SKM-1 treated with dmso at 0.1 percent for 144 hours (cell line): ENCODE measurements around the gene COA5.

Experiments used
- DNase-seq: peaks from one replicate; lab custom pipeline; 2025; ENCODE audit not compliant: unreplicated experiment; lab: John Stamatoyannopoulos, UW

Gene COA5, protein sequence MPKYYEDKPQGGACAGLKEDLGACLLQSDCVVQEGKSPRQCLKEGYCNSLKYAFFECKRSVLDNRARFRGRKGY

GRCh38 chr2:98608116-98608961, at the start of gene COA5, which contains the start of gene UNC50:
TSS of gene COA5 (minus strand) at chr2:98608512. CDS start at chr2:98608405, 107 bp downstream.
TSS of gene UNC50 (plus strand) at chr2:98608589. CDS start at chr2:98609760, 1,171 bp downstream.
- peak; percentile 90 for DNase-seq

DNA sequence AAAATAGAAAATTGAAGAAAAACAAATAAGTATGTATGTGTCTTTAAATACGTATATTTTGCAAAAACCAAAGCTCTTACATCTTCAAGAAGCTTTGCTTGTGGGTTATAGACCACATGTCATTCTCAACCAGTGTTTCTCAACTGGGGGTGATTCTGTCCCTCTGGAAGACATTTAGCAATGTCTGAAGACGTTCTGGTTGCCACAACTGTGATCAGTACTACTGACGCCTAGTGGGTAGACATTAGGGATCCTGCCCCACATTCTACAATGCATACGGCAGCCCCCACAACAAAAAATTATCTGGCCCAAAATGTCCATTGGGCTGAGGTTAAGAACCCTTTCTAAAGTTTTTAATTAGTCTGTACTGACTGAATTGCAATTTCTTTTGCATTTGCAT, 48.5 kb upstream of the COA5 start:
- peak; percentile 88 for DNase-seq

DNA sequence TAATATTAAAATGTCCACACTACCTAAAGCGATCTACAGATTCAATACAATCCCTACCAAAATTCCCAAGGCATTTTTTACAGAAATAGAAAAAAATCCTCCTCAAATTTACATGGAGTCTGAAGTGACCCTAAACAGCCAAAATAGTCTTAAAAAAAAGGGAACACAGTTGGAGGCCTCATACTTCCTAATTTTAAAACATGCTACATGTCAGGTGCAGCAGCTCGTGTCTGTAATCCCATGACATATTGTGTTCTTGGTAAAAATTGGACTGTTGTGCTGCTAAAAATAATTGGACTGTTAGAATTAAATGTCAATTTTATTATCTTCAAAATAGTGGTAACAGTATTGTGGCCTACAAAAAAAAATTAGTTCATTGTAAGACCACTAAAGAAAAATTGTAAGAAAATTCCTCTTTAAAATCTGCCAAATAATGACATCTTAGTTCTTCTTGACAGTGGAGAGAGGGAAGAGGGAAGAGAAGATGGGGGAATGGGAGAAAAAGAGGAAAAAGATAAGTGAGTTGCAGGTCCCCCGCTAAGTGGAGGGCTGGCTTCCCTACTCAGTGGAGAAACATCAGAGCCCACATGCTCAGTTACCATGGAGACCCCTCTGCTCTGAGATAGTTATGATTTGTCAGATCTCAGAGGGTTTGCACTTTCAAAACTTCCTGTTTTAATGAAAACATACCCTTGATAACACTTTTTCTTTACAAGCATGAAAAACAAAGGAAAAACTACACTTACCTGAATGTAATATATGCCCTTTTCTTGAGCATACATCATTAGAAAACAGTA, 46.6 kb upstream of the COA5 start:
- DNase-seq, result peak; percentile 33

DNA sequence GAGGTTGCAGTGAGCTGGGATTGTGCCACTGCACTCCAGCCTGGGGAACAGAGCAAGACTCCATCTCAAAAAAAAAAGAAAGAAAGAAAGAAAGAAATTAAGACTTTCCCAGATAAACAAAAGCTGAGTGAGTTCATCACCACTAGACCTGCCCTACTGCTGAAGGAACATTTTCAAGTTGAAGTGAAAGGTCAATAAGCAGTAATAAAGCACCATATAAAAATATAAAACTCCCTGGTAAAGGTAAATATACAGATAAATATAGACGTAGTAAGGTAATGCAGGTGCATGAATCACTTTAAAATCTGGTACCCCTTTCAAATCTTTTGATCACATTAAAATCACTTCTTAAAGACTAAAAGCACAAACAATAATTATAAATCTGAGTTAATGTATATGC, 42.7 kb upstream of the COA5 start:
- DNase-seq, result no peak

- DNase-seq, result no peak
These were observed 41.7 kb upstream of the COA5 start for GRCh38 chr2:98649992-98650375.

GRCh38 chr2:98649135-98649991, 41.1 kb upstream of the COA5 start:
- DNase-seq, result peak; percentile 79

- DNase-seq, result no peak
These were observed 40.1 kb upstream of the COA5 start for GRCh38 chr2:98648451-98648850.

DNA sequence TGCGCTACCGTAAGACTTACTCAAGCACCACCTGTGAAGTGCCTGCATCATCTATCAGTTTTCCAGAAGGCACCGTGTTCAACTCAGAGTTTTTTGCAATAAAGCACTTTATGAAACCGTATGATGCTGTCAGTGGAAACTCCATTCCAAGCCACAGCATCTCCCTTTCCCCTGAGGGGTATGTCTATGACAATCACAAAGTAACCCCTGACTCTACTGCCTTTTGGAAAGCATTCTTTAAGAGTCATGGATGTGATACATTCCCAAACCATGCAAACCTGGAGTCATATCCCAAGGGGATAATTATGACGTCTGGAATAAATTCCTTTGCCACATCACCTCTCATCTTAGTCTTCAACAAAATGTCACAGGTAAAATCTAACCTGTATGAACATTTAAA, 39.3 kb upstream of the COA5 start:
- DNase-seq, result no peak

DNA sequence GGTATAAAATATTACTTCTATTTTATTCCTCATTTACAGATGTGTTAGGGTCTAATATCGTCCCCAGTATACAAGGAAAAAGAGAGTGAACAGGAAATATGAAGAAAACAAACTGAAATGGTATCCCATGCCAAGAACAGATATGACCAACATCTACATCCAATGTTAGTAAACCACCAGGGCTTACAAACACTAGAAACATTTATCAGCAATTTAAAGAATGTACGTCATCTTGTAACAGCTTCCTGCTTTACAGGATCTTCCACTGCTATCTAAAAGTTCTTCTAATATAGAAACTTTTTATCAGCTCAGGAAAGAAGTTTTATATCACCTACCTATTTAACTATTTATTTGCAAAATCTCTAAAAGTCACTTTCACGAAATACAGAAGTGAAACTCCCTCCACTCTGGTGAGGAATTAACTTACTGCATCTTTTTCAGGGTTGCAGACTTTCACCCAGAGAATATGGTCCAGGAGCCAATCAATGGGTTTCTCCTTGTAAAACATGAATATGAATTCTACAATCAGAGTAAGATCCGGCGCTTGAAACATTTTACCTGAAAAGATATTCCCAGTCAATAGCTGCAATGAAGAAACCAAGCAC, 35.3 kb upstream of the COA5 start:
- no peak for DNase-seq

GRCh38 chr2:98637401-98638147, 29.3 kb upstream of the COA5 start:
- no peak for DNase-seq

DNA sequence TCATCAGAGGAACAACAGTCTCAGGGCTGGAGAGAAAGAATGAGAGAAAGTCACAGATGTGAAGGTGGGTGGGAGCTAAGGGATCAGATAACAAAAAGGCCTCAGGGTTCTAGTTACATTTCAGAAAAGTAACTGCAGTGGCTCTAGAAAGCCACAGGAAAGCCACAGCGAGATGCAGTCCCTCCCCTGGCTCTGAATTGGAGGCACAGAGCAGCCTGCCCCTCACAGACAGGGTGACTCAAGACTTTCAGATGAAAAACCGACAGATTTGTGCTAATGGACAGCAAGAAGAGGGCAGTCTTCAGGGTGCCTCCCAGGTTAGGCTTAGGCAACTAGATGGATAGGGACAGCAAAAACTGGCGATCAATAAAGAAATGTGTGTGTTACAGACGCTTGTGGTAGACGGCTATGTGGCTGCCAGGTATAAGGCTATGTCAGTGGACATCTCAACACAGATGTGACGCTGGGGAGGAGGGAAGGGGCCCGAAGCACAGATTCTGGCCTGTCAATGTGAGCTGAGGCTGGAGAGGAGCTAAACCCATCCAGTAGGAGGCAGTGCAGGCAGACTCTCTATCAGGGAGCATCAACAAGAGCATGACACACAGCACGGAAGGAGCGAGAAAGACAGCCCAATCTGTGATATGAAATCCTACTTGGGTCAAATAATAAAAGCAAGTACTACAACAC, 26.2 kb upstream of the COA5 start:
- DNase-seq, result no peak

GRCh38 chr2:98632351-98632750, 24.0 kb upstream of the COA5 start:
- DNase-seq, result no peak

- no peak for DNase-seq
These were observed 15.3 kb upstream of the COA5 start for GRCh38 chr2:98623657-98624056.

DNA sequence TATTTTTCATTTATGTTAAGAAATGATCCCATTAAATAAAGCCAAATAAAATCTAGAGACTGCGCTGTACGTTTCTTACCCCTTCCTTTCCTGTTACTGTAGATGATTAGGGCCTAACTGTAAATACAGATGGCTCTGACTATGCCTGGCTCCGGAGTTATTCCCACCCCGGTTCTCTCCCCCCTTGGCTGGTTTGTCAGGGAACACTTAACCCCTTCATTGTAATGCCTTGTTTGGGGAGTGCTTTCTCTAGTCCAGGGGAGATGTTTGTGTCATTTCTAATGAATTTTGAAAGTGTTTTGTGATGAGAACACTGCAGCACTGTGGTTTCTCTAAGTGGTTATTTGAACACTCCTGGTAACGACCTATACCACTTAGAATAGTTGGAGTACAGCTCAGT, 8.8 kb upstream of the COA5 start:
- no peak for DNase-seq

DNA sequence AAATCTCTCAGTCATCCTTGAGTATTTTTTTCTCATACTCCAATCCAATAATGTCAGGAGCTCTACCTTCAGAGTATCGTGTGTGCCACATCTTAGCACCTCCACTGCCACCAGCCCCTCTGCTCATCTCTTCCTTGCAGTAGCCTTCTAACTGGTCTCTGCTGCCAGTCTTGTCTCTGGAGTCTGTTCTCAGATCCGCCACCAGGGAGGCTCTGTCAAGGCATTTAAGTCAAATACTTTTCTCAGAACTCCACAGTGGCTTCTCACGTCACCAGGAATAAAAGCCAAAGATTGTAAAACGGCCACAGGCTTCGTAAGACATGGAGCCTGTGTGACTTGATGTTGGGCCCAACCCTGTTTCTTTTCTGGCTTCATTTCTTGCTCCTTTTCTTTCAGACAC, 7.2 kb upstream of the COA5 start:
- no peak for DNase-seq

DNA sequence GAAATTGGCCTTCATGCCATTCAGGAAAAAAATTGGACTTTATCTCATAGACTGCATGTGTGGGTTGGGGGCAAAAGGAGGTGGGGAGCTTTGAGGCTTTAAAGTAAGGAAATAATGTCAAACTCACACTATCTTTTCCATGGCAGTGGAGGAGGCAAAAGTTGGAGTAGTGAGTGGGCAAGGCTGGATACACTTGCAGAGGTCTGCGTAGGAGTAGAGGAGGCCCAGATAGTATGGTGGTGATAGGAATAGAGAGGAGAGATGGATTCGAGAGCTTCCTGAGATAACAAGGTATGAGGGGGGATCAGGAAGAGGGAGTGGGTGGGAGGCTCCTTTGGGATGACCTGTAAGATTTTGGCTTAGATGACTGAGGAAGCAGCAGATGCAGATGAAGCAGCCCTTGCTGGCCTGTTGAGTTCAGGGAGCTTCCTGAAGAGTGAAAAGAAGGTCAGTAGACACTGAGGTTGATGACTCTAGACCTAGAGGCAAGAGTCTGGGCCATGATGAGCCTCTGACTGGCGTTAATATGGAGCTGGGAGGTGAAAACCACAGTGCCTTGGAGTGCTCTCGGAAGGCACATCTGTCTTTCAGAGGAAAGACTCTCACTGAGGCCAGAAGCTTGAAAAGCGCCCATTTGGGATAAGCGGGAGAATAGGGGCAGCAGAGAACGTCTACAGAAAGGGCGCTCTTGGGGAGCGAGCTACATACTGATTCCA, 5.9 kb upstream of the COA5 start:
- no peak for DNase-seq

GRCh38 chr2:98608962-98609604, 771 bp upstream of the COA5 start:
- no peak for DNase-seq

DNA sequence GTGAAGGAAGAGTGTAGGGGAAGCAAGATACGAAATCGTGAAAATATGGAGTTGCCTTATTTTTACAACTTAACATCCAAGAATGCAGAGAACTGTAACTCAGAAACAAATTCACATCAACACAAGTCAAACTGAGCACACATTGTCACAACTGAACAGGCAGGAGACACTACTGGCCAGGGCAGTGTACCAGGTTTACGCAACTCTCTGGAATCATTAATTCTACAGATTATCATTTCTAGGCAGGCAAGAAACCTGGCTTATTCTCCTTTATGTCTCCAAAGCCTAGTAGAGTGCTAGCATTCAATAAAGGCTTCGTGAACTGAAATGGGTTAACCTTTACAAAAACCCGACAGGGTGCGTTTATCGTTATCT, 584 bp downstream of the COA5 start:
- no peak for DNase-seq
